K562 (cell line): ENCODE measurements around the gene DLG3.

Experiments
- ATF2 ChIP-seq: sonication (generic); formaldehyde crosslinking; IDR thresholded peaks from 2 replicates; pipeline ENCODE4 v1.8.1; 2022; ENCODE audit warnings: missing genetic modification reagents
- CREB3 ChIP-seq: fragments of 450-650 bp; conservative IDR thresholded peaks from 2 replicates; pipeline ENCODE4 v1.6.1; 2016; ENCODE audit warnings: missing genetic modification characterization, low read depth, mild to moderate bottlenecking, missing compliant biosample characterization, moderate library complexity
- MAX ChIP-seq: sonication (generic); formaldehyde crosslinking; IDR thresholded peaks from 2 replicates; pipeline ENCODE4 v1.9.0; 2022; ENCODE audit warnings: mild to moderate bottlenecking, missing genetic modification reagents
- SIX5 ChIP-seq, 2 experiments: IDR thresholded peaks; 2 replicates each; pipeline ENCODE4 v1.6.1; 2011; ENCODE audit warnings: low read length in 2 of 2, borderline replicate concordance in 1 of 2, low read depth in 1 of 2, mild to moderate bottlenecking in 1 of 2, moderate library complexity in 1 of 2; ENCODE audit not compliant: insufficient read depth in 1 of 2
- TARDBP ChIP-seq: fragments of 450-650 bp; IDR thresholded peaks from 2 replicates; pipeline ENCODE4 v1.6.1; 2016
- THAP7 ChIP-seq: fragments of 250-450 bp; sonication (Bioruptor Pico); IDR thresholded peaks from 2 replicates; pipeline ENCODE4 v1.5.0; 2021
- ZNF79 ChIP-seq: fragments of 250-450 bp; sonication (Bioruptor Pico); IDR thresholded peaks from 2 replicates; pipeline ENCODE4 v1.4.0; 2020; ENCODE audit warnings: low read depth, mild to moderate bottlenecking, moderate library complexity

GRCh38 chrX:70433848-70434351 is 10.7 kb upstream of the DLG3 start:
- TF ChIP-seq TARDBP (no peak), SIX5 (IDR thresholded peaks at IDR 0.05; ENCODE audit: borderline replicate concordance in 1 of 2, insufficient read depth in 1 of 2, low read depth in 1 of 2, low read length in 2 of 2) (no peak), CREB3 (tag) (no peak), ZNF79 (CRISPR knock-in tag) (no peak), THAP7 (CRISPR knock-in tag) (no peak), MAX (CRISPR knock-in tag) (peak; percentile 74), ATF2 (CRISPR knock-in tag) (no peak)
